H1 (cell line): ENCODE data around the gene CDX2. TPM values are rescaled to one million over a fixed set of nuclear protein-coding genes. Genes with fewer than 3 reads are reported as not detected.
A peak's percentile ranks its signal among the peaks of the same experiment; 100 is the strongest.

Source experiments
- CTCF ChIA-PET: fragments of 300-600 bp; sonication (Branson Sonifier 250); formaldehyde crosslinking; loops from one replicate; lab custom pipeline; 2021; ENCODE audit not compliant: partially characterized antibody; lab: Charles Lee
- POLR2A ChIA-PET: fragments of 300-600 bp; sonication (Branson Sonifier 250); formaldehyde crosslinking; loops from one replicate; lab custom pipeline; 2021; ENCODE audit warnings: inconsistent platforms; ENCODE audit not compliant: partially characterized antibody; lab: Charles Lee
- DNase-seq, 2 experiments: peaks; one replicate each; pipeline versions ENCODE4 v3.0.0 to v3.0.0-alpha.2; 2010 to 2022; ENCODE audit warnings: low spot score in 2 of 2, low read depth in 1 of 2, mixed read lengths in 1 of 2
- FAIRE-seq: peaks from 2 replicates; lab custom pipeline; 2011; peaks lifted over from hg19 to GRCh38; lab: Jason Lieb, UNC
- H2AFZ ChIP-seq: 2 replicates; pipeline ENCODE4 v1.8.1; 2012; ENCODE audit warnings: low read length, inconsistent platforms
- H2AK5ac ChIP-seq: 2 replicates; pipeline ENCODE4 v1.6.1; 2013; ENCODE audit warnings: low read depth, low read length
- H2BK120ac ChIP-seq: replicated peaks from 2 replicates; pipeline ENCODE3; 2013; ENCODE audit warnings: low read depth, low read length, inconsistent platforms
- H2BK12ac ChIP-seq: 2 replicates; pipeline ENCODE4 v1.6.1; 2013; ENCODE audit warnings: low read depth, low read length
- H2BK15ac ChIP-seq: 2 replicates; pipeline ENCODE4 v1.6.1; 2013; ENCODE audit warnings: low read length
- H2BK20ac ChIP-seq: 2 replicates; pipeline ENCODE4 v1.6.1; 2013; ENCODE audit warnings: low read length
- H2BK5ac ChIP-seq: 2 replicates; pipeline ENCODE4 v1.6.1; 2013; ENCODE audit warnings: low read depth, low read length
- H3K14ac ChIP-seq: 2 replicates; pipeline ENCODE4 v1.6.1; 2013; ENCODE audit warnings: inconsistent platforms; ENCODE audit not compliant: insufficient read length
- H3K18ac ChIP-seq: 2 replicates; pipeline ENCODE4 v1.6.1; 2013; ENCODE audit warnings: low read length; ENCODE audit errors: extremely low read depth
- H3K23ac ChIP-seq: 2 replicates; pipeline ENCODE4 v1.6.1; 2013; ENCODE audit warnings: inconsistent platforms; ENCODE audit not compliant: insufficient read length
- H3K23me2 ChIP-seq: 2 replicates; pipeline ENCODE4 v1.6.1; 2013; ENCODE audit warnings: low read depth, low read length
- H3K27ac ChIP-seq: 2 replicates; pipeline ENCODE4 v1.6.1; 2011; ENCODE audit warnings: low read depth, low read length, inconsistent platforms
- H3K27me3 ChIP-seq, 4 experiments: replicated peaks in 1 of 4; 1 replicate in 1 of 4; 2 replicates in 3 of 4; pipeline versions ENCODE4 v1.6.1 to v1.8.1; 2011 to 2013; ENCODE audit warnings: low read length in 3 of 4, mild to moderate bottlenecking in 3 of 4, inconsistent platforms in 2 of 4, mixed read lengths in 2 of 4, moderate library complexity in 1 of 4; ENCODE audit not compliant: control insufficient read depth in 3 of 4, insufficient read depth in 3 of 4; ENCODE audit errors: extremely low read depth in 1 of 4
- H3K36me3 ChIP-seq, 4 experiments: 2 replicates each; pipeline versions ENCODE4 v1.6.1 to v1.8.1; 2011 to 2013; ENCODE audit warnings: mild to moderate bottlenecking in 4 of 4, low read length in 3 of 4, moderate library complexity in 2 of 4, control low read depth in 1 of 4, inconsistent platforms in 1 of 4; ENCODE audit not compliant: insufficient read depth in 4 of 4, control insufficient read depth in 2 of 4
- H3K4ac ChIP-seq: replicated peaks from 2 replicates; pipeline ENCODE3; 2013; ENCODE audit warnings: low read length, low read depth, mixed read lengths, inconsistent platforms; ENCODE audit not compliant: insufficient read length
- H3K4me1 ChIP-seq, 4 experiments: replicated peaks in 1 of 4; 1 replicate in 1 of 4; 2 replicates in 3 of 4; pipeline versions ENCODE4 v1.6.1 to v1.8.1; 2011 to 2013; ENCODE audit warnings: low read length in 3 of 4, inconsistent platforms in 2 of 4, mixed read lengths in 1 of 4; ENCODE audit not compliant: insufficient read depth in 4 of 4, control insufficient read depth in 3 of 4
- H3K4me2 ChIP-seq, 2 experiments: 2 replicates each; pipeline versions ENCODE4 v1.6.1 to v1.8.1; 2011 to 2013; ENCODE audit warnings: low read depth in 2 of 2, low read length in 2 of 2, control low read depth in 1 of 2, inconsistent platforms in 1 of 2, mild to moderate bottlenecking in 1 of 2; ENCODE audit not compliant: insufficient read depth in 1 of 2
- H3K4me3 ChIP-seq, 4 experiments: fragments of 200-600, 300-600 bp in 1 of 4; sonication (generic), shearing (Covaris generic), sonication (Bioruptor Twin) in 1 of 4; 2 replicates each; pipeline versions ENCODE4 v1.5.1 to v1.8.1; 2011 to 2016; ENCODE audit warnings: low read length in 4 of 4, low read depth in 3 of 4, control low read depth in 2 of 4, inconsistent platforms in 2 of 4, mild to moderate bottlenecking in 2 of 4, mixed read lengths in 1 of 4, moderate library complexity in 1 of 4; ENCODE audit not compliant: insufficient read depth in 2 of 4; ENCODE audit errors: extremely low read depth in 1 of 4
- H3K56ac ChIP-seq: replicated peaks from 2 replicates; pipeline ENCODE3; 2013; ENCODE audit warnings: low read depth, mild to moderate bottlenecking, mixed read lengths, low read length, inconsistent platforms; ENCODE audit not compliant: insufficient read length
- H3K79me1 ChIP-seq: 2 replicates; pipeline ENCODE4 v1.6.1; 2013; ENCODE audit warnings: low read depth, low read length, control low read depth
- H3K79me2 ChIP-seq, 2 experiments: 2 replicates each; pipeline versions ENCODE4 v1.6.1 to v1.8.1; 2012 to 2013; ENCODE audit warnings: low read length in 2 of 2, mild to moderate bottlenecking in 2 of 2, inconsistent platforms in 1 of 2; ENCODE audit not compliant: insufficient read depth in 2 of 2, control insufficient read depth in 1 of 2
- H3K9ac ChIP-seq, 4 experiments: replicated peaks in 1 of 4; 1 replicate in 1 of 4; 2 replicates in 3 of 4; pipeline versions ENCODE4 v1.6.1 to v1.8.1; 2011 to 2013; ENCODE audit warnings: low read depth in 3 of 4, low read length in 3 of 4, control low read depth in 2 of 4, mild to moderate bottlenecking in 2 of 4, moderate library complexity in 2 of 4, inconsistent platforms in 1 of 4; ENCODE audit errors: extremely low read depth in 1 of 4
- H3K9me3 ChIP-seq, 2 experiments: 2 replicates each; pipeline versions ENCODE4 v1.6.1 to v1.8.1; 2012 to 2013; ENCODE audit warnings: mild to moderate bottlenecking in 2 of 2, moderate library complexity in 2 of 2, control low read depth in 1 of 2, inconsistent platforms in 1 of 2, low read depth in 1 of 2, low read length in 1 of 2, mixed read lengths in 1 of 2; ENCODE audit not compliant: insufficient read depth in 2 of 2
- H4K20me1 ChIP-seq, 2 experiments: replicated peaks in 1 of 2; 2 replicates each; pipeline versions ENCODE3 to v1.8.1; 2011 to 2013; ENCODE audit warnings: inconsistent platforms in 2 of 2, low read length in 2 of 2, mild to moderate bottlenecking in 1 of 2; ENCODE audit not compliant: insufficient read depth in 2 of 2, control insufficient read depth in 1 of 2
- H4K5ac ChIP-seq: 2 replicates; pipeline ENCODE4 v1.6.1; 2013; ENCODE audit warnings: low read length, low read depth, mixed read lengths, inconsistent platforms; ENCODE audit not compliant: insufficient read length
- H4K8ac ChIP-seq: 2 replicates; pipeline ENCODE4 v1.8.0; 2013; ENCODE audit warnings: mild to moderate bottlenecking, moderate library complexity, low read length, inconsistent platforms; ENCODE audit not compliant: insufficient read depth; ENCODE audit errors: extremely low read depth
- H4K91ac ChIP-seq: replicated peaks from 2 replicates; pipeline ENCODE3; 2013; ENCODE audit warnings: low read length, mixed read lengths, inconsistent platforms; ENCODE audit not compliant: insufficient read length
- ATF2 ChIP-seq: IDR thresholded peaks from 2 replicates; pipeline ENCODE4 v1.6.1; 2012; ENCODE audit warnings: low read length, inconsistent platforms
- ATF3 ChIP-seq: IDR thresholded peaks from 2 replicates; pipeline ENCODE4 v1.6.1; 2011; ENCODE audit warnings: low read depth, mild to moderate bottlenecking, low read length; ENCODE audit not compliant: insufficient read depth
- BCL11A ChIP-seq, 2 experiments: IDR thresholded peaks; one replicate each; pipeline ENCODE4 v1.6.1; 2011; ENCODE audit warnings: low read depth in 2 of 2, low read length in 2 of 2, mild to moderate bottlenecking in 2 of 2
- E2F6 ChIP-seq: IDR thresholded peaks from 2 replicates; pipeline ENCODE4 v1.6.1; 2012; ENCODE audit warnings: inconsistent platforms
- RNF2 ChIP-seq: fragments of 200-900, 300-1000 bp; sonication (generic); IDR thresholded peaks from 2 replicates; pipeline ENCODE4 v1.7.1; 2016; ENCODE audit warnings: borderline replicate concordance, low read depth, mild to moderate bottlenecking, antibody characterized with exemption, low read length; ENCODE audit not compliant: poor library complexity, severe bottlenecking; ENCODE audit errors: missing control alignments
- ZNF274 ChIP-seq: IDR thresholded peaks from 2 replicates; pipeline ENCODE4 v1.7.0; 2012; ENCODE audit warnings: low read length, borderline replicate concordance; ENCODE audit errors: extremely low read depth
- WGBS, 2 experiments: shearing (Covaris generic) in 1 of 2; methylation state at CpG; one replicate each; pipeline versions ENCODE4 v1.1.6 to v1.1.7; 2013 to 2015; ENCODE audit warnings: low lambda C conversion rate in 2 of 2, mixed read lengths in 2 of 2, inconsistent platforms in 1 of 2, low coverage in 1 of 2, missing lambda C conversion rate in 1 of 2; ENCODE audit not compliant: insufficient replicate concordance in 2 of 2, insufficient coverage in 1 of 2, insufficient read length in 1 of 2; ENCODE audit errors: extremely low coverage in 1 of 2, missing lambda C conversion rate in 1 of 2; 5-methylcytosine and 5-hydroxymethylcytosine counted together
- polyA plus RNA-seq, 7 experiments: library from polyadenylated mRNA; depleted of rRNA in 3 of 7; stranded (reverse) in 5 of 7; unstranded in 2 of 7; fragments of >200 nt in 5 of 7; fragments of 200-250 nt in 2 of 7; gene quantifications; 1 replicate in 5 of 7; 2 replicates in 1 of 7; 4 replicates in 1 of 7; pipeline versions ENCODE4 v1.2.1 to v1.2.3, GENCODE V29; 2011 to 2013; ENCODE audit warnings: missing spikeins in 2 of 7, mixed read lengths in 2 of 7
- total RNA-seq: library from RNA; stranded (reverse); fragmentation: NEBNext Ultra II Directional; extraction: Animal tissue kit (Norgen Biotek cat#: 25700); gene quantifications from 2 replicates; pipeline ENCODE4 v1.2.1, GENCODE V29; 2021

CDX2 gene
- total and polyA plus RNA-seq, 2 of the 8 experiments (the other 6 are each of a cell fraction or from before 2014, with no cell fraction given) = 0.09 TPM; not detected in 1

- Histone ChIP-seq H2AK5ac (no peak overlapping the region), H3K4me2 (no peak overlapping the region)
Measured at GRCh38 chr13:27925220-27925991, 43.7 kb downstream of the CDX2 start.

More at GRCh38 chr13:27925220-27925991, 43.7 kb downstream of the CDX2 start:
- Histone ChIP-seq H2BK15ac (no peak overlapping the region), H2BK5ac (no peak overlapping the region), H3K56ac (no peak overlapping the region), H2BK12ac (no peak overlapping the region), H3K9me3 (no peaks in the 10 kb centered on the region), H2AFZ (no peak overlapping the region), H3K79me1 (no peaks in the 10 kb centered on the region), H3K4me1 (peaks cover 0 to 29% (median 21%) of the 10 kb centered on the region in 4 experiments; a peak in 5 of 7 replicates), H3K79me2 (no peaks in the 10 kb centered on the region), H4K5ac (no peak overlapping the region), H4K8ac (no peak overlapping the region), H3K23ac (no peak overlapping the region), H3K27me3 (peaks cover 99 to 100% (median 100%) of the 10 kb centered on the region in 4 experiments), H3K27ac (no peak overlapping the region), H2BK120ac (no peak overlapping the region), H3K4me3 (no peak overlapping the region), H3K18ac (no peak overlapping the region)
- FAIRE-seq (no peak), DNase-seq (no peak)
- 38% methylated on average over 9 of the region's 9 CpGs; no CpG with 5 or more reads in 1 of the 2 experiments for WGBS, 2 experiments
- POLR2A ChIA-PET = no interaction called here
- TF ChIP-seq BCL11A (IDR thresholded peaks at IDR 0.05; ENCODE audit: low read depth in 2 of 2, low read length in 2 of 2) (no peak), ATF2 (no peak), RNF2 (peak; percentile 83), E2F6 (no peak), ZNF274 (no peak), ATF3 (no peak)
- TF ChIP-seq, all 59 proteins: peak for 1
- no peak overlapping the region for H4K91ac ChIP-seq
- no peak overlapping the region for H3K14ac ChIP-seq
- no peak overlapping the region for H3K4ac ChIP-seq
- CTCF ChIA-PET = interaction anchor here (0.5 to 3.9 kb wide), 6 partner anchors 28 to 98 kb away, joined by 3 to 22 read pairs (median 3); no protein-coding TSS in a partner anchor
- H3K9ac ChIP-seq = no peak overlapping the region
- H4K20me1 ChIP-seq = peaks cover 33 to 55% of the 10 kb centered on the region in 2 experiments
- peaks cover 0 to 14% (median 0%) of the 10 kb centered on the region in 4 experiments; a peak in 1 of 8 replicates for H3K36me3 ChIP-seq
- no peak overlapping the region for H2BK20ac ChIP-seq
- no peaks in the 10 kb centered on the region; the same call in 1 of the 2 replicates for H3K23me2 ChIP-seq
